AG10803 (cell line): ENCODE measurements around the gene CACNA1C.

Experiments
- DNase-seq: peaks from one replicate; pipeline ENCODE4 v3.0.0; 2010; ENCODE audit warnings: low read depth
- H3K4me3 ChIP-seq: 2 replicates; pipeline ENCODE4 v1.5.1; 2011; ENCODE audit warnings: mild to moderate bottlenecking, low read length, control low read depth
- TF ChIP-seq, protein P1 (sequence below): conservative IDR thresholded peaks from 2 replicates; pipeline ENCODE4 v1.5.1; 2011; ENCODE audit warnings: mild to moderate bottlenecking, low read length, control low read depth, inconsistent platforms

CACNA1C gene

DNA sequence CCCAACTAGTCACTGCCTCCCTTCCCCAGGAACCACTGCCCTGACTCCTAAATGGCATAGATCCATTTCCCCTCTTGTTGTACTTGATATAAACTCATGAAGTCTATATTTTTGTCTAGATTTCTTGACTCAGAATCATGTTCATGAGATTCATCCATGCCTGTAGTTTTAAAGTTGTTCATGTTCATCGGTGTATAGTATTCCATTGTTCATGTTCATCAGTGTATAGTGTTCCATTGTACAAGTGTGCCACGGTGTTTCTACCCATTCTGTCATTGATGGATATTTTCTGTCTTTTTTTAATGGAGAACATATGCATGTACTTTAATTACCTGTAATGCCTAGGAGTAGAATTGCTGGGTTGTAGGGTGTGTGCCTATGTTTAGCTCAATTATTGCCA, 261.7 kb downstream of the CACNA1C start:
- no peak overlapping the region for H3K4me3 ChIP-seq
- TF ChIP-seq, protein P1, sequence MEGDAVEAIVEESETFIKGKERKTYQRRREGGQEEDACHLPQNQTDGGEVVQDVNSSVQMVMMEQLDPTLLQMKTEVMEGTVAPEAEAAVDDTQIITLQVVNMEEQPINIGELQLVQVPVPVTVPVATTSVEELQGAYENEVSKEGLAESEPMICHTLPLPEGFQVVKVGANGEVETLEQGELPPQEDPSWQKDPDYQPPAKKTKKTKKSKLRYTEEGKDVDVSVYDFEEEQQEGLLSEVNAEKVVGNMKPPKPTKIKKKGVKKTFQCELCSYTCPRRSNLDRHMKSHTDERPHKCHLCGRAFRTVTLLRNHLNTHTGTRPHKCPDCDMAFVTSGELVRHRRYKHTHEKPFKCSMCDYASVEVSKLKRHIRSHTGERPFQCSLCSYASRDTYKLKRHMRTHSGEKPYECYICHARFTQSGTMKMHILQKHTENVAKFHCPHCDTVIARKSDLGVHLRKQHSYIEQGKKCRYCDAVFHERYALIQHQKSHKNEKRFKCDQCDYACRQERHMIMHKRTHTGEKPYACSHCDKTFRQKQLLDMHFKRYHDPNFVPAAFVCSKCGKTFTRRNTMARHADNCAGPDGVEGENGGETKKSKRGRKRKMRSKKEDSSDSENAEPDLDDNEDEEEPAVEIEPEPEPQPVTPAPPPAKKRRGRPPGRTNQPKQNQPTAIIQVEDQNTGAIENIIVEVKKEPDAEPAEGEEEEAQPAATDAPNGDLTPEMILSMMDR: no peak
- DNase-seq: no peak

DNA sequence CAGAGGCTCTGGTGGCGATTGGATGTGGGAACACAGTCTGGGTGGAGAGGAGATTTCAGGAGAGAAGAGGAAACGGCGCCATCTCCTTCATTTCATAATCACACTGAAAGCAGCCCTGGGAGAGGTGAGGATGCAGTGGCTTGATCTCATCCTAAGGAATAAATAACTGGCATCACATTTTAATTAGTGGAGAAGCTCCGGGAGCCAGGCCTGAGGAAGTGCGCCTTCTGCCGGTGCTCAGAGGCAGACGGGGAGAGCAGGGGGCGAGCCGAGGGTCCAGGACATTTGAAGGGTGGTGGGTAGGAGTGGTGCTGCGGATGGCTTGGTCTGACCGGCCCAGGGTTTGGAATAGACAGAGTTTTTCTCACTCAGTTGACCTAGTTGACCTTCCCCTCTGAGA, 265.0 kb downstream of the CACNA1C start:
- TF ChIP-seq, protein P1: no peak
- DNase-seq: no peak
- H3K4me3 ChIP-seq: no peak overlapping the region

DNA sequence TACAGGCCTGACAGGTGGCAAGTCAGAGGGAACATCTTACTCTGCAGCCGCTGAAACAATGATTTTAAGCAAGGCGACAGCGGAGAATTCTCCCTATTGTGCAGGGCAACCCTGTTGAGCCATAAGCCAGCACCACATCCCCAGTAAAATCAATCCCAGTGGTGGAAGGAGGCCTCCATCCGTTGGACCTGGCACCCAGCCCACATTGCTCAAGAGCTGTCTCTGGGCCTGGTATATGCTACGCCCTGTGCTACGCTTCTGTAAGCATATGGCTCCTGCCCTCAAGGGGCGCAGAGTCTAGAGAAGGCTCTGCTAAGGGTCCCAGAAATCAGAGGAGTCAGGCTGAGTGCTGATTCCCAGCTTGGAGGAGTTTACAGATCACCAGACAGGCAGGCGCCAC, 265.5 kb downstream of the CACNA1C start:
- H3K4me3 ChIP-seq: no peak overlapping the region
- DNase-seq: peak; percentile 23
- TF ChIP-seq, protein P1: no peak

DNA sequence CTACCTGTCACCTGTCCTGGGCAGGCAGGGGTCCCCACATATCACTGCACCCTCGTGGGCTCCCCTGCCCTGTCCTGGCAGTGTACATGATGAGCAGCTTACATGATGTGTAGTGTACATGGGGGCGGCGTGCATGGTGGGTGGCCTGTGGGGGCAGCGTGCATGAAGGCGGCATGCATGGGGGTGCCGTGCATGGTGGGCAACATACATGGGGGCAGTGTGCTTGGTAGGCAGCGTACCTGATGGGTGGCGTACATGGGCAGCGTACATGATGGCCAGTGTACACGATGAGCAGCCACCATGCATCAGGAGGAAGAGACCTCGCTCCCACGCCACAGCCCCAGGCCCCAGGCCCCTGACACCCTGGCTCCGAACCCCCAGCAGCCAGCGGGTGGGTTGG, 266.3 kb downstream of the CACNA1C start:
- DNase-seq: no peak
- TF ChIP-seq, protein P1: no peak
- no peak overlapping the region for H3K4me3 ChIP-seq

DNA sequence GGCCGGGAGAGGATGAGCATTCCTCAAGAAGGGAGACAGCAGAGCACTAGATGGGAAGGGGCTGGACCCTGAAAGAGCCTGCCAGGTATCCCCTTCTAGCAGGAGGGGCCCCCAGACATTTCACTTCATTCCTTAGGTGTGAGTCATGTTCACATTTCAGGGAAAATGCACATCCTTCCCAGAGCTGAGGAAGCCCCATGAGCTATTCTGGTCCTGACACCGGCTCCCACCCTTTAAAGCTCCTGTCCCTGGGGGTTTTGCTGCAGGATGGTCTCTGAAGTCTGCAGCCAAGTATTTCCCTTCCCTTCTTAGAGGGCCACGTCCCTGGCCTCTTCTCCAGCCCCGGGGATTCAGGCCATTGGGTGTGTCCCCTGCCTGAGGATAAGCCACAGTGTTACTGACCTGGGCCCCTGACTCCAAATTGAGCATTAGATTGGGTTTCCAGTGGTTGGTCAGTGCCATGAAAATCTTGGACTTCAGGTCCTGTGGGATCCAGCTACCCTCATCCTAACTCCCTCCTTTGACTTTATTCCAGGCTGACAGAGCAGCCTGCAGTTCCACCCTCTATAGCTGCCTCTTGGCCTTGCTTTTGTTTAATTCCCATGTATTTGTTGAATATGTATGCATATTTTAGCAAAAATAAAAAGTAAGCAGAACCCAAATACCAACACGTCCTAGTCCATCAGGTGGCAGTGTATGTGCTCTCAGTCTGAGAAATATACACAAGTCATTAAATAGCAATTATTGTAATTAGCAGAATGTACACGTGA, 267.1 kb downstream of the CACNA1C start:
- peak; percentile 46 for DNase-seq
- TF ChIP-seq, protein P1: no peak

DNA sequence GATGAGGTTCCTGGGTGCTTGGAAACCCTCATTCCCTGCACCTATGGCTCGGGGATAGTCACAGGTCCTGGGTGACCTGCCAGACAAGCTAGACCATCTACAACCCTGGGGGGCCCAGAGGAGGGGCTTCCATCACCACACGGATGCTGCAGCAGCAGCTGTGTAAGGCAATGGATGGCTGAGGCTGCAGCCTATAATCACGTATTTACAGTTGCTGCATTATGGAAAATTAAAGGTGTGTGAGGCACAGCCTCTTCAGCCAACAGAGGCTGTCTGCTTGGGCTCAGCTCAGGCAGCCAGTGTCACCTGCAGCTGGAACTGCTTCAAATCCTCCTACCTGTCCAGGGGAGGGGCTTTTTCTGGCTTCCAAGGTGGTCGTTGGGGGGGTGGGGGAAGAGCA, 268.1 kb downstream of the CACNA1C start:
- DNase-seq: no peak
- TF ChIP-seq, protein P1: no peak
- no peak overlapping the region for H3K4me3 ChIP-seq

More for the DNA sequence above, 267.1 kb downstream of the CACNA1C start:
- no peak overlapping the region for H3K4me3 ChIP-seq

DNA sequence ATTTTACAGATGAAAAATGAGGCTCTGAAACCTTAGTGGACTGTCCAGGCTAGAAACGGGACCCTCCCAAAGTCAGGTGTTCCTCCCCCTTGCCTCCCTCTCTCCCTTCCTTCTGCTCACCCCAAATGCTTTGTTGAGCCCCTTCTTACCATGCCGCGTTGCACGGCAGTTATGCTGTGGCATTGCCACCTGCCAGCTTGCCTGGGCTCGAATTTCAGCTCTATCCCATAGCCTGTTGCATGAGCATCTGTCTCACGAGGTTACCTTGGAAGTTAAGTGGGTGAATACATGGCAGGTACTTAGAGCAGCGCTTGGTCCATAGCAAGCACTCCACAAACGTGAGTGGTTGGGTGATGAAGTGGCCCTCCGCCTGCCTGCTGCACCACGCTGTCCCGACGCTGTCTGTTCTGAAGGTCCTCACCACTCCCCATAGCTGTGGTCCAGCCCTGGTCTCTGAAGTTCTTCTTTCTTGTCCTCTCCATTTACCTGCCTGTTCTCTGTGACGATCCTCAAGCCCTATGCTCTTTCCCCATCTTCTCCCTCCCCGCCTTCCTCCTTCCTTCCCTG, 269.9 kb downstream of the CACNA1C start:
- H3K4me3 ChIP-seq: no peak overlapping the region
- DNase-seq: no peak
- TF ChIP-seq, protein P1: no peak
